H1 (cell line): ENCODE data around the gene NECTIN1. TPM values are rescaled to one million over a fixed set of nuclear protein-coding genes. Genes with fewer than 3 reads are reported as not detected.

Source experiments
- CTCF ChIA-PET: fragments of 300-600 bp; sonication (Branson Sonifier 250); formaldehyde crosslinking; loops from one replicate; lab custom pipeline; 2021; ENCODE audit not compliant: partially characterized antibody; lab: Charles Lee
- POLR2A ChIA-PET: fragments of 300-600 bp; sonication (Branson Sonifier 250); formaldehyde crosslinking; loops from one replicate; lab custom pipeline; 2021; ENCODE audit warnings: inconsistent platforms; ENCODE audit not compliant: partially characterized antibody; lab: Charles Lee
- DNase-seq, 2 experiments: peaks; one replicate each; pipeline versions ENCODE4 v3.0.0 to v3.0.0-alpha.2; 2010 to 2022; ENCODE audit warnings: low spot score in 2 of 2, low read depth in 1 of 2, mixed read lengths in 1 of 2
- FAIRE-seq: peaks from 2 replicates; lab custom pipeline; 2011; peaks lifted over from hg19 to GRCh38; lab: Jason Lieb, UNC
- H2AFZ ChIP-seq: 2 replicates; pipeline ENCODE4 v1.8.1; 2012; ENCODE audit warnings: low read length, inconsistent platforms
- H2AK5ac ChIP-seq: 2 replicates; pipeline ENCODE4 v1.6.1; 2013; ENCODE audit warnings: low read depth, low read length
- H2BK120ac ChIP-seq: replicated peaks from 2 replicates; pipeline ENCODE3; 2013; ENCODE audit warnings: low read depth, low read length, inconsistent platforms
- H2BK12ac ChIP-seq: 2 replicates; pipeline ENCODE4 v1.6.1; 2013; ENCODE audit warnings: low read depth, low read length
- H2BK15ac ChIP-seq: 2 replicates; pipeline ENCODE4 v1.6.1; 2013; ENCODE audit warnings: low read length
- H2BK20ac ChIP-seq: 2 replicates; pipeline ENCODE4 v1.6.1; 2013; ENCODE audit warnings: low read length
- H2BK5ac ChIP-seq: 2 replicates; pipeline ENCODE4 v1.6.1; 2013; ENCODE audit warnings: low read depth, low read length
- H3K14ac ChIP-seq: 2 replicates; pipeline ENCODE4 v1.6.1; 2013; ENCODE audit warnings: inconsistent platforms; ENCODE audit not compliant: insufficient read length
- H3K18ac ChIP-seq: 2 replicates; pipeline ENCODE4 v1.6.1; 2013; ENCODE audit warnings: low read length; ENCODE audit errors: extremely low read depth
- H3K23ac ChIP-seq: 2 replicates; pipeline ENCODE4 v1.6.1; 2013; ENCODE audit warnings: inconsistent platforms; ENCODE audit not compliant: insufficient read length
- H3K23me2 ChIP-seq: 2 replicates; pipeline ENCODE4 v1.6.1; 2013; ENCODE audit warnings: low read depth, low read length
- H3K27ac ChIP-seq: 2 replicates; pipeline ENCODE4 v1.6.1; 2011; ENCODE audit warnings: low read depth, low read length, inconsistent platforms
- H3K27me3 ChIP-seq, 4 experiments: replicated peaks in 1 of 4; 1 replicate in 1 of 4; 2 replicates in 3 of 4; pipeline versions ENCODE4 v1.6.1 to v1.8.1; 2011 to 2013; ENCODE audit warnings: low read length in 3 of 4, mild to moderate bottlenecking in 3 of 4, inconsistent platforms in 2 of 4, mixed read lengths in 2 of 4, moderate library complexity in 1 of 4; ENCODE audit not compliant: control insufficient read depth in 3 of 4, insufficient read depth in 3 of 4; ENCODE audit errors: extremely low read depth in 1 of 4
- H3K36me3 ChIP-seq, 4 experiments: 2 replicates each; pipeline versions ENCODE4 v1.6.1 to v1.8.1; 2011 to 2013; ENCODE audit warnings: mild to moderate bottlenecking in 4 of 4, low read length in 3 of 4, moderate library complexity in 2 of 4, control low read depth in 1 of 4, inconsistent platforms in 1 of 4; ENCODE audit not compliant: insufficient read depth in 4 of 4, control insufficient read depth in 2 of 4
- H3K4ac ChIP-seq: replicated peaks from 2 replicates; pipeline ENCODE3; 2013; ENCODE audit warnings: low read length, low read depth, mixed read lengths, inconsistent platforms; ENCODE audit not compliant: insufficient read length
- H3K4me1 ChIP-seq, 4 experiments: replicated peaks in 1 of 4; 1 replicate in 1 of 4; 2 replicates in 3 of 4; pipeline versions ENCODE4 v1.6.1 to v1.8.1; 2011 to 2013; ENCODE audit warnings: low read length in 3 of 4, inconsistent platforms in 2 of 4, mixed read lengths in 1 of 4; ENCODE audit not compliant: insufficient read depth in 4 of 4, control insufficient read depth in 3 of 4
- H3K4me2 ChIP-seq, 2 experiments: 2 replicates each; pipeline versions ENCODE4 v1.6.1 to v1.8.1; 2011 to 2013; ENCODE audit warnings: low read depth in 2 of 2, low read length in 2 of 2, control low read depth in 1 of 2, inconsistent platforms in 1 of 2, mild to moderate bottlenecking in 1 of 2; ENCODE audit not compliant: insufficient read depth in 1 of 2
- H3K4me3 ChIP-seq, 4 experiments: fragments of 200-600, 300-600 bp in 1 of 4; sonication (generic), shearing (Covaris generic), sonication (Bioruptor Twin) in 1 of 4; 2 replicates each; pipeline versions ENCODE4 v1.5.1 to v1.8.1; 2011 to 2016; ENCODE audit warnings: low read length in 4 of 4, low read depth in 3 of 4, control low read depth in 2 of 4, inconsistent platforms in 2 of 4, mild to moderate bottlenecking in 2 of 4, mixed read lengths in 1 of 4, moderate library complexity in 1 of 4; ENCODE audit not compliant: insufficient read depth in 2 of 4; ENCODE audit errors: extremely low read depth in 1 of 4
- H3K56ac ChIP-seq: replicated peaks from 2 replicates; pipeline ENCODE3; 2013; ENCODE audit warnings: low read depth, mild to moderate bottlenecking, mixed read lengths, low read length, inconsistent platforms; ENCODE audit not compliant: insufficient read length
- H3K79me1 ChIP-seq: 2 replicates; pipeline ENCODE4 v1.6.1; 2013; ENCODE audit warnings: low read depth, low read length, control low read depth
- H3K79me2 ChIP-seq, 2 experiments: 2 replicates each; pipeline versions ENCODE4 v1.6.1 to v1.8.1; 2012 to 2013; ENCODE audit warnings: low read length in 2 of 2, mild to moderate bottlenecking in 2 of 2, inconsistent platforms in 1 of 2; ENCODE audit not compliant: insufficient read depth in 2 of 2, control insufficient read depth in 1 of 2
- H3K9ac ChIP-seq, 4 experiments: replicated peaks in 1 of 4; 1 replicate in 1 of 4; 2 replicates in 3 of 4; pipeline versions ENCODE4 v1.6.1 to v1.8.1; 2011 to 2013; ENCODE audit warnings: low read depth in 3 of 4, low read length in 3 of 4, control low read depth in 2 of 4, mild to moderate bottlenecking in 2 of 4, moderate library complexity in 2 of 4, inconsistent platforms in 1 of 4; ENCODE audit errors: extremely low read depth in 1 of 4
- H3K9me3 ChIP-seq, 2 experiments: 2 replicates each; pipeline versions ENCODE4 v1.6.1 to v1.8.1; 2012 to 2013; ENCODE audit warnings: mild to moderate bottlenecking in 2 of 2, moderate library complexity in 2 of 2, control low read depth in 1 of 2, inconsistent platforms in 1 of 2, low read depth in 1 of 2, low read length in 1 of 2, mixed read lengths in 1 of 2; ENCODE audit not compliant: insufficient read depth in 2 of 2
- H4K20me1 ChIP-seq, 2 experiments: replicated peaks in 1 of 2; 2 replicates each; pipeline versions ENCODE3 to v1.8.1; 2011 to 2013; ENCODE audit warnings: inconsistent platforms in 2 of 2, low read length in 2 of 2, mild to moderate bottlenecking in 1 of 2; ENCODE audit not compliant: insufficient read depth in 2 of 2, control insufficient read depth in 1 of 2
- H4K5ac ChIP-seq: 2 replicates; pipeline ENCODE4 v1.6.1; 2013; ENCODE audit warnings: low read length, low read depth, mixed read lengths, inconsistent platforms; ENCODE audit not compliant: insufficient read length
- H4K8ac ChIP-seq: 2 replicates; pipeline ENCODE4 v1.8.0; 2013; ENCODE audit warnings: mild to moderate bottlenecking, moderate library complexity, low read length, inconsistent platforms; ENCODE audit not compliant: insufficient read depth; ENCODE audit errors: extremely low read depth
- H4K91ac ChIP-seq: replicated peaks from 2 replicates; pipeline ENCODE3; 2013; ENCODE audit warnings: low read length, mixed read lengths, inconsistent platforms; ENCODE audit not compliant: insufficient read length
- BRCA1 ChIP-seq: IDR thresholded peaks from 2 replicates; pipeline ENCODE4 v1.6.1; 2012; ENCODE audit warnings: low read depth, low read length, improper control_type of control experiment
- CEBPB ChIP-seq: IDR thresholded peaks from 2 replicates; pipeline ENCODE4 v1.6.1; 2012; ENCODE audit warnings: low read depth, low read length
- CREB1 ChIP-seq: IDR thresholded peaks from 2 replicates; pipeline ENCODE4 v1.6.1; 2012; ENCODE audit warnings: inconsistent platforms
- HDAC6 ChIP-seq: IDR thresholded peaks from one replicate; pipeline ENCODE4 v1.7.1; 2012; ENCODE audit warnings: low read depth, mild to moderate bottlenecking, inconsistent platforms, low read length, moderate library complexity
- JUN ChIP-seq: IDR thresholded peaks from 2 replicates; pipeline ENCODE4 v1.6.1; 2011; ENCODE audit warnings: low read depth, mild to moderate bottlenecking, improper control_type of control experiment, low read length
- KDM5A ChIP-seq: fragments of 200-600 bp; IDR thresholded peaks from 2 replicates; pipeline ENCODE4 v1.7.1; 2012; ENCODE audit warnings: mild to moderate bottlenecking, low read length, inconsistent platforms, mixed read lengths
- POU5F1 ChIP-seq: IDR thresholded peaks from 2 replicates; pipeline ENCODE4 v1.6.1; 2011; ENCODE audit warnings: low read depth, mild to moderate bottlenecking, low read length, moderate library complexity
- RNF2 ChIP-seq: fragments of 200-900, 300-1000 bp; sonication (generic); IDR thresholded peaks from 2 replicates; pipeline ENCODE4 v1.7.1; 2016; ENCODE audit warnings: borderline replicate concordance, low read depth, mild to moderate bottlenecking, antibody characterized with exemption, low read length; ENCODE audit not compliant: poor library complexity, severe bottlenecking; ENCODE audit errors: missing control alignments
- RXRA ChIP-seq: IDR thresholded peaks from 2 replicates; pipeline ENCODE4 v1.6.1; 2011; ENCODE audit warnings: low read depth, mild to moderate bottlenecking, low read length, moderate library complexity; ENCODE audit not compliant: insufficient read depth
- WGBS, 2 experiments: shearing (Covaris generic) in 1 of 2; methylation state at CpG; one replicate each; pipeline versions ENCODE4 v1.1.6 to v1.1.7; 2013 to 2015; ENCODE audit warnings: low lambda C conversion rate in 2 of 2, mixed read lengths in 2 of 2, inconsistent platforms in 1 of 2, low coverage in 1 of 2, missing lambda C conversion rate in 1 of 2; ENCODE audit not compliant: insufficient replicate concordance in 2 of 2, insufficient coverage in 1 of 2, insufficient read length in 1 of 2; ENCODE audit errors: extremely low coverage in 1 of 2, missing lambda C conversion rate in 1 of 2; 5-methylcytosine and 5-hydroxymethylcytosine counted together
- polyA plus RNA-seq, 7 experiments: library from polyadenylated mRNA; depleted of rRNA in 3 of 7; stranded (reverse) in 5 of 7; unstranded in 2 of 7; fragments of >200 nt in 5 of 7; fragments of 200-250 nt in 2 of 7; gene quantifications; 1 replicate in 5 of 7; 2 replicates in 1 of 7; 4 replicates in 1 of 7; pipeline versions ENCODE4 v1.2.1 to v1.2.3, GENCODE V29; 2011 to 2013; ENCODE audit warnings: missing spikeins in 2 of 7, mixed read lengths in 2 of 7
- total RNA-seq: library from RNA; stranded (reverse); fragmentation: NEBNext Ultra II Directional; extraction: Animal tissue kit (Norgen Biotek cat#: 25700); gene quantifications from 2 replicates; pipeline ENCODE4 v1.2.1, GENCODE V29; 2021

The NECTIN1 gene
- total and polyA plus RNA-seq, 2 of the 8 experiments (the other 6 are each of a cell fraction or from before 2014, with no cell fraction given), result 43.2 to 97.7 TPM

DNA sequence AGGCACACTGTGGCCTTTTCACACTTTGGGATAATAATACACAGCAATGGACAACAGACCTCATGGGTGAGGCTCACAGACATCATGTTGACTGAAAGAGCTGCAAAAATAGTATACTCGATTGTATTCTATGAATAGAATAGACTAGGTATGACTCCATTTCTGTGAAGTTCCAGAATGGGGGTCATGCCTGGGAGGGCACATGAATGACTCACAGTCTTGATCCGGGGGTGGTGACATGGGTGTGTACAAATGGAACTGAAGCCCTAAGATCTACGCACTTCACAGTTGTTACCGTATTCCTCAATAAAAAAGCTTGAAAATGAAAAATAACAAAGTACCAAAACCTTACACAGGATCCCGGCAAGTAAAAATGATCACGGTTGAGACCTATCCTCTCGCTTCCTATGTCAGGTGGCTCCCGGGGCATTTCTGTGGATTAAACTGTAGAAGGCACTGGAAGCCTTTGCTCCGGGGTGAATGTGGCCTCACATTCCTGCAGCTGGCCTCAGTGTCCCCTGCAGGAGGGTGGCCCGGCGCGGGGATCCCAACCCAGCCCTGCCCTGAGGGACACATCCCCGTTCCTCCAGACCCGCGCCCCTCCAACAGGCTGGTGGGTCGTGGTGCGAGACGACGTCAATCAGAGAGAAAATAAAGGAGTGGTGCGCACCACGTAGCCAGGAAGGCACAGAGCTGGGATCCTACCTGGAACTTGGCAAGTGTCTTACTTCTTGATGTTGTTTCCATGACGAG lies 75.9 kb downstream of the NECTIN1 start:
- DNase-seq, result no peak

More for the DNA sequence above, 75.9 kb downstream of the NECTIN1 start:
- no peak for FAIRE-seq
- peaks cover 3 to 10% (median 6%) of the 10 kb centered on the region in 4 experiments for H3K4me1 ChIP-seq
- no peak overlapping the region for H2BK120ac ChIP-seq
- H3K4ac ChIP-seq, result no peak overlapping the region
- H4K8ac ChIP-seq, result no peak overlapping the region
- no peak overlapping the region for H3K14ac ChIP-seq
- no peak overlapping the region for H3K4me2 ChIP-seq
- POLR2A ChIA-PET, result interaction anchor here (0.6 kb wide), 1 partner anchor 577 kb away, joined by 3 read pairs; no protein-coding TSS in a partner anchor
- no peak overlapping the region for H2AFZ ChIP-seq
- no peak overlapping the region for H3K4me3 ChIP-seq
- H2AK5ac ChIP-seq, result no peak overlapping the region
- no peaks in the 10 kb centered on the region for H4K20me1 ChIP-seq
- CTCF ChIA-PET, result interaction anchor here (0.7 to 4.6 kb wide), 5 partner anchors 10 to 172 kb away, joined by 3 to 18 read pairs (median 3); partner anchors contain the start of gene NECTIN1
- 92% methylated on average over 19 of the region's 22 CpGs; no CpG with 5 or more reads in 1 of the 2 experiments for WGBS, 2 experiments
- H4K5ac ChIP-seq, result no peak overlapping the region
- H3K18ac ChIP-seq, result no peak overlapping the region
- H3K9ac ChIP-seq, result no peak overlapping the region
- peaks cover 2% of the 10 kb centered on the region; the same call in 1 of the 2 replicates for H3K23me2 ChIP-seq
- no peak overlapping the region for H3K23ac ChIP-seq
- H2BK15ac ChIP-seq, result no peak overlapping the region
- no peaks in the 10 kb centered on the region for H3K36me3 ChIP-seq
- no peak overlapping the region for H4K91ac ChIP-seq
- H2BK5ac ChIP-seq, result no peak overlapping the region
- no peaks in the 10 kb centered on the region for H3K9me3 ChIP-seq
- no peak overlapping the region for H2BK20ac ChIP-seq
- no peaks in the 10 kb centered on the region for H3K79me2 ChIP-seq
- TF ChIP-seq JUN, result no peak
- no peak for TF ChIP-seq CEBPB
- no peak for TF ChIP-seq CREB1
- no peak for TF ChIP-seq KDM5A
- TF ChIP-seq HDAC6, result no peak
- no peak for TF ChIP-seq RNF2
- no peak for TF ChIP-seq BRCA1
- no peak for TF ChIP-seq RXRA
- no peak for TF ChIP-seq POU5F1
- H3K27ac ChIP-seq, result no peak overlapping the region
- no peak overlapping the region for H3K56ac ChIP-seq
- no peaks in the 10 kb centered on the region; a peak in 1 of 7 replicates for H3K27me3 ChIP-seq
- no peak overlapping the region for H2BK12ac ChIP-seq
- no peaks in the 10 kb centered on the region for H3K79me1 ChIP-seq
